Right lobe of liver (tissue), 4 donors: ENCODE measurements around the gene ADARB2.

Source experiments
- POLR2A ChIP-seq: fragments of 450-650 bp; IDR thresholded peaks from one replicate; pipeline ENCODE4 v1.6.1; 2017; ENCODE audit warnings: antibody characterized with exemption, mild to moderate bottlenecking
- TF ChIP-seq, protein P1 (sequence below), 4 donors: fragments of 200-600 bp in 3 of 4; fragments of 450-650 bp in 1 of 4; IDR thresholded peaks; one replicate each; pipeline versions ENCODE4 v1.5.1 to v1.8.0; 2016 to 2022; ENCODE audit warnings: antibody characterized with exemption in 4 of 4, mild to moderate bottlenecking in 2 of 4
- donor health status: DM: no; HTN: no; CAD: no.
- donor health status: DM: no; HTN: no; CAD: no.
- donor health status: DM: no; HTN: yes; CAD: no.

GRCh38 chr10:1200866-1201807, 536.2 kb downstream of the ADARB2 start:
- TF ChIP-seq, protein P1, sequence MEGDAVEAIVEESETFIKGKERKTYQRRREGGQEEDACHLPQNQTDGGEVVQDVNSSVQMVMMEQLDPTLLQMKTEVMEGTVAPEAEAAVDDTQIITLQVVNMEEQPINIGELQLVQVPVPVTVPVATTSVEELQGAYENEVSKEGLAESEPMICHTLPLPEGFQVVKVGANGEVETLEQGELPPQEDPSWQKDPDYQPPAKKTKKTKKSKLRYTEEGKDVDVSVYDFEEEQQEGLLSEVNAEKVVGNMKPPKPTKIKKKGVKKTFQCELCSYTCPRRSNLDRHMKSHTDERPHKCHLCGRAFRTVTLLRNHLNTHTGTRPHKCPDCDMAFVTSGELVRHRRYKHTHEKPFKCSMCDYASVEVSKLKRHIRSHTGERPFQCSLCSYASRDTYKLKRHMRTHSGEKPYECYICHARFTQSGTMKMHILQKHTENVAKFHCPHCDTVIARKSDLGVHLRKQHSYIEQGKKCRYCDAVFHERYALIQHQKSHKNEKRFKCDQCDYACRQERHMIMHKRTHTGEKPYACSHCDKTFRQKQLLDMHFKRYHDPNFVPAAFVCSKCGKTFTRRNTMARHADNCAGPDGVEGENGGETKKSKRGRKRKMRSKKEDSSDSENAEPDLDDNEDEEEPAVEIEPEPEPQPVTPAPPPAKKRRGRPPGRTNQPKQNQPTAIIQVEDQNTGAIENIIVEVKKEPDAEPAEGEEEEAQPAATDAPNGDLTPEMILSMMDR (IDR thresholded peaks at IDR 0.05), result no peak
- no peak for TF ChIP-seq POLR2A
